ENCODE data around the gene KRT7.
A peak's percentile ranks its signal among the peaks of the same experiment; 100 is the strongest.

The KRT7 gene

GRCh38 chr12:52187206-52187605 is 45.8 kb upstream of the KRT7 start:
- no peak for DNase-seq (ENCODE audit: low read depth, low spot score)
- no peak for TF ChIP-seq CTCF (IDR thresholded peaks at IDR 0.05; ENCODE audit: low read depth, low read length)
- no peak overlapping the region for H3K4me3 ChIP-seq (ENCODE audit: low read depth, low read length)
- in situ Hi-C loops (cut with HindIII; ENCODE audit: low sequenced_read_pairs) = no loop called here

DNA sequence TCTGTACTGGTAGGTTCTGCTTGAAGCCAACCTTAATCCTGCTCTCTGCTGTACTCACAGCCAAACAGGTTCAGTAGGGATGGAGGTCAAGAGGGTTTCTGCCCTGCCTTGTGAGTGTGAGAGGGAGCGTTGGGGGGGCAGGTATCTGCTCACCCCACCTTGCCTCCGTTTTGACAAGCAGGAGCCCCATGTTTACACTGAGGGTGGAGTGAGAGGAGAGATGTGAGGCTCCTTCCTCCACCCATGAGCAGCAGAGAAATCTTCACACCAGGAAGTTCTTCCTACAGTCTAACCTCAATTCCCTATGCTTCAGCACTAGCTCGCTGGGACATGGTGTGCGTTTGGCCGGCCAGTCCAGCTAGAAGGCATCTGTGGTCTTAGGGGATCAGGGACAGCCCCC is 45.4 kb upstream of the KRT7 start:
- TF ChIP-seq CTCF (IDR thresholded peaks at IDR 0.05; ENCODE audit: low read depth, low read length) = no peak
- no peak for DNase-seq (ENCODE audit: low read depth, low spot score)
- in situ Hi-C loops (cut with HindIII; ENCODE audit: low sequenced_read_pairs) = no loop called here
- H3K4me3 ChIP-seq (ENCODE audit: low read depth, low read length) = no peak overlapping the region

DNA sequence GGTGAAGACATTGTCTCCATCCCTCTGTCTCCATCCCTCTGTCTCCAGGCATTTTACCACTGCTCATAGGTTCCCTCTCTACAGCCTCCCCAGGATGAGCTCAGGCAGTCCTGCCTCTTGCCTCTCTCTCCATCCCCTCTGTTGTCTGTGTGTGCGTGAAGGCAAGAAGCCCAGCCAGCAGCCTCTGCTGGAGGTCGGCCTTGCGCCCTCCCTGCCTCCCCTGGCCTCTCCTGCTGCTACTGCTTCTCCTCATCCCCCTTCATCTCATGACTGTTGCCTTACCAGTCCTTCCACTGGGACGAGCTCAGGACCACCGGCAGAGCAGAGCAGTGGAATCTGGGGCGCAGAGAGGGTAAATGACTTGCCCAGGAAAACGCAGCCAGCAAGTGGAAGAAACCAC is 44.4 kb upstream of the KRT7 start:
- no peak for TF ChIP-seq CTCF (IDR thresholded peaks at IDR 0.05; ENCODE audit: low read depth, low read length)
- in situ Hi-C loops (cut with HindIII; ENCODE audit: low sequenced_read_pairs) = no loop called here
- no peak for DNase-seq (ENCODE audit: low read depth, low spot score)
- no peak overlapping the region for H3K4me3 ChIP-seq (ENCODE audit: low read depth, low read length)

GRCh38 chr12:52189376-52190174 is 43.5 kb upstream of the KRT7 start:
- in situ Hi-C loops (cut with HindIII; ENCODE audit: low sequenced_read_pairs) = no loop called here
- DNase-seq (ENCODE audit: low read depth, low spot score) = peak; percentile 38
- no peak overlapping the region for H3K4me3 ChIP-seq (ENCODE audit: low read depth, low read length)
- TF ChIP-seq CTCF (IDR thresholded peaks at IDR 0.05; ENCODE audit: low read depth, low read length) = no peak

DNA sequence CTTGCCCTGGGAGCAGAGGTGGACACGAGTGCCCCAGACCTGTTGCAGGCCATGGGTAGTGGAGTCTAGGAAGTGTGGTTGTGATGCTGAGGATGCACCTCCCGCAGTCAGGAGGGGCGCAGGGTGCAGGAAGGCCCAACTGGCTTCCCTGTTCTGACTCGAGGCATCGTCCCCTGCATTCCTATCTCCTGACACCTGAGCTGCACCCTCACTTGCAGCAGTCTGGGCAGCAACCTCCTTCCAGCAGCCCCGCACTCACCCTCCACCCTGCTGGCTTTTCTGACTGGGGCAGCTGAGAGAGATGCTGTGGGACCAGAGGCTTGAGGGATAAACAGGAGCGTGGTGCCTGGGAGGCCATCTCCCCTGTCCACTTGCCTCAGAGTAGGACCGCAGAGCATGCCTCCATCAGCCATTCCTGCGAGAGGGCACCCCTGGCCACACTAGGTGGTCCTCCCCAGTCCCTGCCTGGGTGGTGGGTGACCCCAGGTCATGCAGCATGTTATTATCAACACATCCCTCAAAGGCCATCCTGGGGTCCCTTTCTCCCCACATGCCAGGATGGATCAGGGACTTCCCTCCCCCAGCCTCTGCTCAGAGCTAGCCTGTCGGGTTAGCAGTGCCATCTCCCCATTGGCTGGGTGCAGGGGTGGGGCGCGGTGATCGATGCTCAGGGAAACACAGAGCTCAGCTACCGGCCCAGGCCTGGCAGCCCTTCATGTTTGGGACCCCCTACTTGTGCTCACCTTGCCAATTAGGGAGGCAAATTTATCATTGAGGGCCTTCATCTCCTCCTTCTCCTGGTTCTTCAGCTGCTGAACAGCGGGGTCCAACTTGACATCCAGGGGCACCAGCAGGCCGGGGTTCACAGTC is 41.9 kb upstream of the KRT7 start:
- no peak for DNase-seq (ENCODE audit: low read depth, low spot score)
- in situ Hi-C loops (cut with HindIII; ENCODE audit: low sequenced_read_pairs) = no loop called here
- H3K4me3 ChIP-seq (ENCODE audit: low read depth, low read length) = no peak overlapping the region
- no peak for TF ChIP-seq CTCF (IDR thresholded peaks at IDR 0.05; ENCODE audit: low read depth, low read length)

GRCh38 chr12:52191841-52192791 is 40.9 kb upstream of the KRT7 start, which contains the start of gene KRT80:
Gene KRT80, minus strand, starts transcription at chr12:52192014. Its CDS starts 112 bp downstream, at chr12:52191902.
- TF ChIP-seq CTCF (IDR thresholded peaks at IDR 0.05; ENCODE audit: low read depth, low read length) = no peak
- in situ Hi-C loops (cut with HindIII; ENCODE audit: low sequenced_read_pairs) = no loop called here
- DNase-seq (ENCODE audit: low read depth, low spot score) = peak; percentile 98
- no peak within 1 kb of the TSS for H3K4me3 ChIP-seq (ENCODE audit: low read depth, low read length)

Data from astrocyte of the spinal cord (primary cell).